CD4-positive, alpha-beta memory T cell (primary cell): Measurements from ENCODE around the gene CHMP3. TPM values are rescaled to one million over a fixed set of nuclear protein-coding genes. Genes with fewer than 3 reads are reported as not detected.

Experiments
- CTCF ChIA-PET: fragments of 350-600 bp; sonication (Branson Sonifier 250); formaldehyde crosslinking; loops from one replicate; lab custom pipeline; 2021; ENCODE audit warnings: inconsistent platforms; ENCODE audit not compliant: partially characterized antibody; lab: Charles Lee
- POLR2A ChIA-PET: fragments of 350-600 bp; sonication (Branson Sonifier 250); formaldehyde crosslinking; loops from one replicate; lab custom pipeline; 2021; ENCODE audit not compliant: partially characterized antibody; lab: Charles Lee
- DNase-seq, 5 donors: peaks; one replicate each; pipeline versions ENCODE4 v3.0.0 to v3.0.0-alpha.2; 2020 to 2022; ENCODE audit warnings: mixed read lengths in 1 of 5
- H3K27ac ChIP-seq: one replicate; pipeline ENCODE4 v1.7.0; 2013; ENCODE audit warnings: low read depth, low read length
- H3K27me3 ChIP-seq: 2 replicates; pipeline ENCODE4 v1.7.0; 2013; ENCODE audit warnings: mild to moderate bottlenecking, low read length, moderate library complexity; ENCODE audit not compliant: insufficient read depth
- H3K36me3 ChIP-seq: 2 replicates; pipeline ENCODE4 v1.7.0; 2013; ENCODE audit warnings: mild to moderate bottlenecking, low read length, moderate library complexity; ENCODE audit not compliant: insufficient read depth
- H3K4me1 ChIP-seq: 2 replicates; pipeline ENCODE4 v1.7.0; 2013; ENCODE audit warnings: mild to moderate bottlenecking, low read length, moderate library complexity; ENCODE audit not compliant: insufficient read depth
- H3K4me3 ChIP-seq, 2 donors: one replicate each; pipeline ENCODE4 v1.7.0; 2013; ENCODE audit warnings: low read length in 2 of 2, mild to moderate bottlenecking in 1 of 2
- H3K9me3 ChIP-seq, 2 donors: one replicate each; pipeline ENCODE4 v1.7.0; 2013; ENCODE audit warnings: low read length in 2 of 2, control low read depth in 1 of 2; ENCODE audit not compliant: control insufficient read depth in 1 of 2
- H3K27ac Mint-ChIP-seq, 7 donors: one replicate each; pipeline ENCODE4 v1.8.0; 2020 to 2021; ENCODE audit warnings: mixed read lengths in 7 of 7, mild to moderate bottlenecking in 6 of 7, inconsistent platforms in 3 of 7, moderate library complexity in 3 of 7
- H3K27me3 Mint-ChIP-seq, 2 donors: one replicate each; pipeline ENCODE4 v1.8.0; 2020 to 2021; ENCODE audit warnings: mixed read lengths in 2 of 2
- H3K36me3 Mint-ChIP-seq, 2 donors: one replicate each; pipeline ENCODE4 v1.8.0; 2020 to 2021; ENCODE audit warnings: mixed read lengths in 2 of 2, inconsistent platforms in 1 of 2, mild to moderate bottlenecking in 1 of 2
- H3K4me1 Mint-ChIP-seq, 4 donors: one replicate each; pipeline ENCODE4 v1.8.0; 2020 to 2021; ENCODE audit warnings: mixed read lengths in 4 of 4, mild to moderate bottlenecking in 1 of 4
- H3K4me3 Mint-ChIP-seq, 8 donors: one replicate each; pipeline ENCODE4 v1.8.0; 2020 to 2021; ENCODE audit warnings: mixed read lengths in 8 of 8, mild to moderate bottlenecking in 7 of 8, moderate library complexity in 6 of 8, inconsistent platforms in 3 of 8
- H3K9me3 Mint-ChIP-seq, 8 donors: one replicate each; pipeline ENCODE4 v1.8.0; 2020 to 2021; ENCODE audit warnings: mixed read lengths in 8 of 8, mild to moderate bottlenecking in 5 of 8, inconsistent platforms in 3 of 8, moderate library complexity in 1 of 8
- intact Hi-C: fragments of 100-400 bp; cut with micrococcal nuclease; formaldehyde crosslinking; loops from one replicate; pipeline ENCODE4 v1.15.1; 2023
- polyA plus RNA-seq, 2 donors: library from polyadenylated mRNA; unstranded; fragments of 300-500 nt; fragmentation: Illumina TruSeq; gene quantifications; one replicate each; pipeline ENCODE4 v1.2.3, GENCODE V29; 2021
- total RNA-seq, 2 experiments: library from RNA; stranded (reverse); gene quantifications; one replicate each; pipeline ENCODE4 v1.2.3, GENCODE V29; 2021

CHMP3 gene
- total and polyA plus RNA-seq, 4 experiments from 2014 or later, result 78.5 to 83.6 (median 82.3) TPM

DNA sequence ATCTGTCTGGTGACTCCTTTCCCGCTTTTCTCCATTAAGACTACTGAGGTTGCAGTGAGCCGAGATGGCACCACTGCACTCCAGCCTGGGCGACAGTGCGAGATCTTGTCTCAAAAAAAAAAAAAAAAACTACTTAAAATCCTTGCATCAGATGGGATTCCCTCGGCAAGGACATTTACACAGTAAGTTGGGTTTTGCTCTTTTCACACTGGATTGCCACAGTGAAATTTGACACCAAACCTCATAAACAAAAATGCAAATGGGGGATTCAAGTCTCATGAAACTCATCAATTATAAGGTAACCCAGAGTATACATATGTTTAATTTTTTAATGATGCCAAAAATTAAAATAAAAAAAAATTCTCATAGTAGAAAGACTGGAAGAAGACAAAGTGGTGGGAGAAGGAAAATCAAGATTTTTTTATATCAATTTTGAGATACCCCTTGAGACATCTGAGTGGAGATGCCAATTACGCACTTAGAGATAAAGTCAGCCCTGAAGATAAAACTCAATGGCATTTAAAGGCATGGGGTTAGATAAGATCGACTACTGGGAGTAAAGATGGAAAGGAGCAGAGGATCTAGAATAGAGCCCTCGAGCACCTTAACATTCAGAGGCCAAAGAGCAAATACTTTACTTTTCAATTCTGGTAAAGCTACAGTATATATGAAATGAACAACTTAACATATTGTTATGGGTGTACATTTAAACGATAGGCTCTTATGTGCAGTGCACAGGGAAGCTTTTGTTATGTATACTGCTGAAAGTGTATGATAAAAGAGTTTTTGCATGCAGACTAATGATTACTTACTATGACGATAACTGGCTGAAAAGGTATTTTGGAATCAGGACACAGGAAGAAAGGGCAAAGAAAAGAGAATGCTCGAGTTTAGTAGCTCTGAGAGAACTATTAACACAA lies 37.6 kb downstream of the CHMP3 start:
- H3K36me3 Mint-ChIP-seq, result peaks cover 12 to 39% of the 10 kb centered on the region in 2 donors
- Histone ChIP-seq H3K9me3 (no peaks in the 10 kb centered on the region), H3K4me1 (no peaks in the 10 kb centered on the region), H3K27ac (no peak overlapping the region), H3K27me3 (no peaks in the 10 kb centered on the region), H3K36me3 (peaks cover 4% of the 10 kb centered on the region), H3K4me3 (no peak overlapping the region)
- H3K27me3 Mint-ChIP-seq, result no peaks in the 10 kb centered on the region
- no peak overlapping the region for H3K27ac Mint-ChIP-seq
- H3K9me3 Mint-ChIP-seq, result peaks cover 0 to 2% (median 0%) of the 10 kb centered on the region in 8 donors
- DNase-seq, result no peak
- POLR2A ChIA-PET, result no interaction called here
- peaks cover 0 to 6% (median 4%) of the 10 kb centered on the region in 4 donors for H3K4me1 Mint-ChIP-seq
- no peak overlapping the region for H3K4me3 Mint-ChIP-seq
- CTCF ChIA-PET, result interaction anchor here (0.9 kb wide), 1 partner anchor 157 kb away, joined by 3 read pairs; no protein-coding TSS in a partner anchor
- intact Hi-C loops, result no loop called here

DNA sequence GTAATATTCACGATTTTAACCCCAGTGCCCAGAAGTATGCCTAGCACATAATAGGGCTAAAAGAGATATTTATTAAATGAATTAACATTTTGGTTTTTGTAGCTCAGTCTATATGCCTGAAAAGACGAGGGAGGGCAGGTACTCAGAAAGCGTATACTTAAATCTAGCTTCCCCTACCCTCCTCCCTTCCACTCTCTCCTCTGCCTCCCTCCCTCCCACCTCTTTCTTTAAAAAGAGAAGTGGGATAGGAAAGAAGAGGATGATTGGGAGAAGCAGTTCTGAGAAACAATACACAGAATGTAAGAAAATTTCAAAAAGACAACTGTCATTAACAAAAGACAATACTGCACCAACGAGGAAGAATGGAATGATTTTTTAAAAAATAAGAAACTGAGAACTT lies 39.8 kb downstream of the CHMP3 start:
- no peak overlapping the region for H3K27ac ChIP-seq
- Mint-ChIP-seq H3K27ac (no peak overlapping the region), H3K36me3 (peaks cover 5 to 37% of the 10 kb centered on the region in 2 donors), H3K27me3 (no peaks in the 10 kb centered on the region), H3K4me3 (no peak overlapping the region), H3K9me3 (peaks cover 0 to 7% (median 1%) of the 10 kb centered on the region in 8 donors), H3K4me1 (peaks cover 0 to under 1% (median 0%) of the 10 kb centered on the region in 4 donors)
- H3K36me3 ChIP-seq, result peaks cover 2% of the 10 kb centered on the region
- intact Hi-C loops, result no loop called here
- no peaks in the 10 kb centered on the region for H3K27me3 ChIP-seq
- POLR2A ChIA-PET, result interaction anchor here (1.3 kb wide), 1 partner anchor 99 kb away, joined by 3 read pairs; no protein-coding TSS in a partner anchor
- no peaks in the 10 kb centered on the region for H3K4me1 ChIP-seq
- CTCF ChIA-PET, result no interaction called here
- no peak overlapping the region for H3K4me3 ChIP-seq
- DNase-seq, result no peak
- peaks cover 0 to 4% of the 10 kb centered on the region in 2 donors for H3K9me3 ChIP-seq

DNA sequence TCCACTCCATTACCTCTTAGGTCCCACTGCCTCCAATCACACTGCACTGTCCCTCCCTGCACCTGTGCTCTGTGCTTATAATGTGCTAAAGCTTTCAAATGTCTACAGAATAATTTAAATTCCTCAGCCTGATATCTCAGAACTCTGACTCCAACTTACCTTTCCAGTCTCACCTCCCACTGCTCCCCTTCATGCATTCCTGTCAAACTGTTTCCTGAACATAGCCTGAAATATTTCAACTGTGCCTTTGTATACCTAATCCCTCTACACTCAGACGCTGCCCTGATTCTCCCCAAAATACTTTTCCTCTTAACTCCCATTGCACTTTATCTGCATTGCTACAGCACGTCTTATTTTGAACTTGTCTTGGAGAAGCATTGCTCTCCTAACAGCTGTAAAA lies 40.5 kb downstream of the CHMP3 start:
- no peaks in the 10 kb centered on the region for H3K27me3 Mint-ChIP-seq
- Histone ChIP-seq H3K36me3 (no peaks in the 10 kb centered on the region), H3K4me1 (no peaks in the 10 kb centered on the region), H3K27me3 (no peaks in the 10 kb centered on the region), H3K4me3 (no peak overlapping the region), H3K9me3 (peaks cover 0 to 4% of the 10 kb centered on the region in 2 donors), H3K27ac (no peak overlapping the region)
- ChIA-PET POLR2A (interaction anchor here (1.3 kb wide), 1 partner anchor 99 kb away, joined by 3 read pairs; no protein-coding TSS in a partner anchor), CTCF (interaction anchor here (0.9 kb wide), 1 partner anchor 153 kb away, joined by 3 read pairs; no protein-coding TSS in a partner anchor)
- peaks cover 3 to 32% of the 10 kb centered on the region in 2 donors for H3K36me3 Mint-ChIP-seq
- no peak for DNase-seq
- peaks cover 0 to 2% (median 0%) of the 10 kb centered on the region in 4 donors for H3K4me1 Mint-ChIP-seq
- no peak overlapping the region for H3K4me3 Mint-ChIP-seq
- intact Hi-C loops, result no loop called here
- H3K27ac Mint-ChIP-seq, result no peak overlapping the region
- H3K9me3 Mint-ChIP-seq, result peaks cover 0 to 7% (median 1%) of the 10 kb centered on the region in 8 donors

DNA sequence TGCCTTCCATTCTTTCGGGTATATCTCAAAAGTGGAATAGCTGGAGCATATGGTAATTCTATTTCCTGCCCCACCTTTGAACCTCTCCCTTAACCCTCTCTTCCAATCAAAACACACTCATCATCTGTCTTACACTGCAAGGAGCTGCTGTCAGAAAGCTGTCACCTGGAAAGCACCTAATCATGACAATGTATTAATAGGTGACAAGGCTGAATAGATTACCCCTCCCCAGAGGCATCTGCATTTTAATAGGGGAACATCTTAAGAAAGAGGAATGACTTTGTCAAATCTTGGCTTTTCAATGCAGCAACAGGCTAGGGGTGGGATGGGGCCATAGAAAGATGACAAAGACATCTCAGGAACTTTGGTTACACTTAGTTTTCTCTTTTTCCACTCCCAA lies 41.3 kb downstream of the CHMP3 start:
- Mint-ChIP-seq H3K27ac (no peak overlapping the region), H3K9me3 (peaks cover 0 to 7% (median 1%) of the 10 kb centered on the region in 8 donors), H3K27me3 (no peaks in the 10 kb centered on the region), H3K4me1 (peaks cover 0 to 2% (median 0%) of the 10 kb centered on the region in 4 donors), H3K4me3 (no peak overlapping the region), H3K36me3 (peaks cover 3 to 25% of the 10 kb centered on the region in 2 donors)
- POLR2A ChIA-PET, result no interaction called here
- no peaks in the 10 kb centered on the region for H3K36me3 ChIP-seq
- intact Hi-C loops, result no loop called here
- no peak for DNase-seq
- no peak overlapping the region for H3K4me3 ChIP-seq
- peaks cover 0 to 4% of the 10 kb centered on the region in 2 donors for H3K9me3 ChIP-seq
- no peaks in the 10 kb centered on the region for H3K4me1 ChIP-seq
- H3K27me3 ChIP-seq, result no peaks in the 10 kb centered on the region
- CTCF ChIA-PET, result interaction anchor here (0.9 kb wide), 1 partner anchor 154 kb away, joined by 3 read pairs; no protein-coding TSS in a partner anchor
- H3K27ac ChIP-seq, result no peak overlapping the region

DNA sequence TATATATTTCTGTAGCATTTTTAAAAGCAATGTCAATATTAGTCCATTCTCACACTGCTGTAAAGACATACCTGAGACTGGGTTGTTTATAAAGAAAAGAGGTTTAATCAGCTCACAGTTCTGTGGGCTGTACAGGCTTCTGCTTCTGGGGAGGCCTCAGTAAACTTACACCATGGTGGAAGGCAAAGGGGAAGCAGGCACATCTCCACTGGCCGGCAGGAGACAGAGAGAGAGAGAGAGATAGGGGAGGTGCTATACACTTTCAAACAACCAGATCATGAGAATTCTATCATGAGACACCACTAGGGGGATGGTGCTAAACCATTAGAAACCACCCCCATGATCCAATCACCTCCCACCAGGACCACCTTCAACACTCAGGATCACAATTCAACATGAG lies 43.1 kb downstream of the CHMP3 start:
- H3K27ac ChIP-seq, result no peak overlapping the region
- intact Hi-C loops, result no loop called here
- DNase-seq, result no peak
- Mint-ChIP-seq H3K4me1 (peaks cover 0 to 5% (median 0%) of the 10 kb centered on the region in 4 donors), H3K27ac (peak overlapping the region in 1 of 7 donors; percentile 31), H3K36me3 (peaks cover 0 to 18% of the 10 kb centered on the region in 2 donors), H3K4me3 (peak overlapping the region in 1 of 8 donors; percentile 11), H3K9me3 (peaks cover 0 to 7% (median 1%) of the 10 kb centered on the region in 8 donors), H3K27me3 (no peaks in the 10 kb centered on the region)
- CTCF ChIA-PET, result interaction anchor here (3.5 kb wide), 1 partner anchor 156 kb away, joined by 44 read pairs; no protein-coding TSS in a partner anchor
- no peaks in the 10 kb centered on the region for H3K27me3 ChIP-seq
- peaks cover 0 to 4% of the 10 kb centered on the region in 2 donors for H3K9me3 ChIP-seq
- no peaks in the 10 kb centered on the region for H3K36me3 ChIP-seq
- POLR2A ChIA-PET, result no interaction called here
- H3K4me3 ChIP-seq, result no peak overlapping the region
- H3K4me1 ChIP-seq, result no peaks in the 10 kb centered on the region

DNA sequence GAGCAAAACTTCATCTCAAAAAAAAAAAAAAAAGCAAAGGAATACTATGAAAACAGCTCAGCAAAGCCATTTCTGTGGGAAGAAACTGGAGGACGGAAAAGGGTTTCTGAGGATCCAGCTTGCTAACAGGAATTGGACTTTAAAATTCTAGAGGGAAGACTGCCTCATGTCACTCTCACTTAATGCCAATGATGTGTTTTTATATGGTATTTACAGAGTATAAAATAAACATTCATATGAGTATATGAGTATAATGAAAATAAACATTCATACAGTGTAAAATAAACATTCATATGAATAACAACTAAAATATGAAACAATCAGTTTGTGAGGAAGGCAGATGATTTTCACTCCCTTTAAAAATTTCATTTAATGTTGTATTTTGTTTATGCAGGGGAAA lies 43.9 kb downstream of the CHMP3 start:
- peaks cover 0 to 6% (median 3%) of the 10 kb centered on the region in 4 donors for H3K4me1 Mint-ChIP-seq
- H3K27ac Mint-ChIP-seq, result no peak overlapping the region
- ChIA-PET CTCF (interaction anchor here (1.4 to 3.5 kb wide), 9 partner anchors 12 to 247 kb away, joined by 4 to 44 read pairs (median 7); no protein-coding TSS in a partner anchor), POLR2A (no interaction called here)
- Histone ChIP-seq H3K27me3 (no peaks in the 10 kb centered on the region), H3K27ac (no peak overlapping the region), H3K9me3 (peaks cover 0 to 4% of the 10 kb centered on the region in 2 donors), H3K4me1 (no peaks in the 10 kb centered on the region), H3K4me3 (no peak overlapping the region), H3K36me3 (no peaks in the 10 kb centered on the region)
- no peak overlapping the region for H3K4me3 Mint-ChIP-seq
- H3K27me3 Mint-ChIP-seq, result no peaks in the 10 kb centered on the region
- peaks cover 0 to 16% of the 10 kb centered on the region in 2 donors for H3K36me3 Mint-ChIP-seq
- DNase-seq, result no peak
- peaks cover 0 to 7% (median 1%) of the 10 kb centered on the region in 8 donors for H3K9me3 Mint-ChIP-seq
- intact Hi-C loops, result loop anchor here (2.0 to 10.0 kb wide), 2 partner anchors 103 to 245 kb away; partner anchors contain the start of gene RNF103
